ENCODE measurements around the gene DCTPP1. TPM values are rescaled to one million over a fixed set of nuclear protein-coding genes. Genes with fewer than 3 reads are reported as not detected.

Gene DCTPP1
- total and polyA plus RNA-seq, 2 of the 13 experiments (the other 11 are each of a cell fraction or from before 2014, with no cell fraction given), result 54.8 to 74.4 TPM

DNA sequence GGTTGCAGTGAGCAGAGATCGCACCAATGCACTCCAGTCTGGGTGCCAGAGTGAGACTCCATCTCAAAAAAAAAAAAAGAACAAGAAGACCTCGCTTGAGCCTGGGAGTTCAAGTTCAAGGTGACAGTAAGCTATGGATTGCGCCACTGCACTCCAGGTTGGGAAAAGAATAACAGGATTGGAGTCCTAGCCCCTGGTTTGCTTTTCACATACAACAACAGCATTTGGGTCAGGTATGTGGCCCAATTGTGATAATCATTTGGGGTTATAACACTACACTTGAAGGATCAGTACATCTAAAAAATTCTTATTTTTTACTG is 19.2 kb upstream of the DCTPP1 start (continued):
- TF ChIP-seq ZNF619 (CRISPR knock-in tag; IDR thresholded peaks at IDR 0.05) (no peak), FOSL1 (CRISPR knock-in tag; IDR thresholded peaks at IDR 0.05; ENCODE audit: borderline replicate concordance) (no peak), SUZ12 (IDR thresholded peaks at IDR 0.05; ENCODE audit: low read depth, low read length) (no peak), ERF (CRISPR knock-in tag; IDR thresholded peaks at IDR 0.05) (peak; percentile 67; the same call in 1 of the 2 replicates), CEBPG (CRISPR knock-in tag; IDR thresholded peaks at IDR 0.05) (peak; percentile 95), ZNF574 (CRISPR knock-in tag; IDR thresholded peaks at IDR 0.05) (0 out of 2 replicates have a peak, but pooled peaks have one; percentile 41), RCOR2 (CRISPR knock-in tag; IDR thresholded peaks at IDR 0.05) (0 out of 2 replicates have a peak, but pooled peaks have one; percentile 62), MIER2 (CRISPR knock-in tag; IDR thresholded peaks at IDR 0.05) (no peak), RBM22 (optimal IDR thresholded peaks at IDR 0.05; ENCODE audit: low read length) (no peak), ZNF878 (CRISPR knock-in tag; IDR thresholded peaks at IDR 0.05) (no peak), ZBTB20 (CRISPR knock-in tag; IDR thresholded peaks at IDR 0.05; ENCODE audit: borderline replicate concordance, low read depth) (peak; percentile 26; the same call in 1 of the 2 replicates), ZNF205 (CRISPR knock-in tag; IDR thresholded peaks at IDR 0.05) (peak; percentile 55; the same call in 1 of the 2 replicates), TBX2 (CRISPR knock-in tag; IDR thresholded peaks at IDR 0.05; ENCODE audit: borderline replicate concordance) (peak; percentile 67), SOX6 (IDR thresholded peaks at IDR 0.05) (no peak), SOX6 (CRISPR knock-in tag; IDR thresholded peaks at IDR 0.05) (peak; percentile 65; the same call in 1 of the 2 replicates)
- TF ChIP-seq, protein P1, sequence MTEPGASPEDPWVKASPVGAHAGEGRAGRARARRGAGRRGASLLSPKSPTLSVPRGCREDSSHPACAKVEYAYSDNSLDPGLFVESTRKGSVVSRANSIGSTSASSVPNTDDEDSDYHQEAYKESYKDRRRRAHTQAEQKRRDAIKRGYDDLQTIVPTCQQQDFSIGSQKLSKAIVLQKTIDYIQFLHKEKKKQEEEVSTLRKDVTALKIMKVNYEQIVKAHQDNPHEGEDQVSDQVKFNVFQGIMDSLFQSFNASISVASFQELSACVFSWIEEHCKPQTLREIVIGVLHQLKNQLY (CRISPR knock-in tag; IDR thresholded peaks at IDR 0.05), result no peak
- TF ChIP-seq, protein P2, sequence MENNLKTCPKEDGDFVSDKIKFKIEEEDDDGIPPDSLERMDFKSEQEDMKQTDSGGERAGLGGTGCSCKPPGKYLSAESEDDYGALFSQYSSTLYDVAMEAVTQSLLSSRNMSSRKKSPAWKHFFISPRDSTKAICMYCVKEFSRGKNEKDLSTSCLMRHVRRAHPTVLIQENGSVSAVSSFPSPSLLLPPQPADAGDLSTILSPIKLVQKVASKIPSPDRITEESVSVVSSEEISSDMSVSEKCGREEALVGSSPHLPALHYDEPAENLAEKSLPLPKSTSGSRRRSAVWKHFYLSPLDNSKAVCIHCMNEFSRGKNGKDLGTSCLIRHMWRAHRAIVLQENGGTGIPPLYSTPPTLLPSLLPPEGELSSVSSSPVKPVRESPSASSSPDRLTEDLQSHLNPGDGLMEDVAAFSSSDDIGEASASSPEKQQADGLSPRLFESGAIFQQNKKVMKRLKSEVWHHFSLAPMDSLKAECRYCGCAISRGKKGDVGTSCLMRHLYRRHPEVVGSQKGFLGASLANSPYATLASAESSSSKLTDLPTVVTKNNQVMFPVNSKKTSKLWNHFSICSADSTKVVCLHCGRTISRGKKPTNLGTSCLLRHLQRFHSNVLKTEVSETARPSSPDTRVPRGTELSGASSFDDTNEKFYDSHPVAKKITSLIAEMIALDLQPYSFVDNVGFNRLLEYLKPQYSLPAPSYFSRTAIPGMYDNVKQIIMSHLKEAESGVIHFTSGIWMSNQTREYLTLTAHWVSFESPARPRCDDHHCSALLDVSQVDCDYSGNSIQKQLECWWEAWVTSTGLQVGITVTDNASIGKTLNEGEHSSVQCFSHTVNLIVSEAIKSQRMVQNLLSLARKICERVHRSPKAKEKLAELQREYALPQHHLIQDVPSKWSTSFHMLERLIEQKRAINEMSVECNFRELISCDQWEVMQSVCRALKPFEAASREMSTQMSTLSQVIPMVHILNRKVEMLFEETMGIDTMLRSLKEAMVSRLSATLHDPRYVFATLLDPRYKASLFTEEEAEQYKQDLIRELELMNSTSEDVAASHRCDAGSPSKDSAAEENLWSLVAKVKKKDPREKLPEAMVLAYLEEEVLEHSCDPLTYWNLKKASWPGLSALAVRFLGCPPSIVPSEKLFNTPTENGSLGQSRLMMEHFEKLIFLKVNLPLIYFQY (CRISPR knock-in tag; IDR thresholded peaks at IDR 0.05; ENCODE audit: borderline replicate concordance), result 0 out of 2 replicates have a peak, but pooled peaks have one; percentile 38
- TF ChIP-seq, protein P3, sequence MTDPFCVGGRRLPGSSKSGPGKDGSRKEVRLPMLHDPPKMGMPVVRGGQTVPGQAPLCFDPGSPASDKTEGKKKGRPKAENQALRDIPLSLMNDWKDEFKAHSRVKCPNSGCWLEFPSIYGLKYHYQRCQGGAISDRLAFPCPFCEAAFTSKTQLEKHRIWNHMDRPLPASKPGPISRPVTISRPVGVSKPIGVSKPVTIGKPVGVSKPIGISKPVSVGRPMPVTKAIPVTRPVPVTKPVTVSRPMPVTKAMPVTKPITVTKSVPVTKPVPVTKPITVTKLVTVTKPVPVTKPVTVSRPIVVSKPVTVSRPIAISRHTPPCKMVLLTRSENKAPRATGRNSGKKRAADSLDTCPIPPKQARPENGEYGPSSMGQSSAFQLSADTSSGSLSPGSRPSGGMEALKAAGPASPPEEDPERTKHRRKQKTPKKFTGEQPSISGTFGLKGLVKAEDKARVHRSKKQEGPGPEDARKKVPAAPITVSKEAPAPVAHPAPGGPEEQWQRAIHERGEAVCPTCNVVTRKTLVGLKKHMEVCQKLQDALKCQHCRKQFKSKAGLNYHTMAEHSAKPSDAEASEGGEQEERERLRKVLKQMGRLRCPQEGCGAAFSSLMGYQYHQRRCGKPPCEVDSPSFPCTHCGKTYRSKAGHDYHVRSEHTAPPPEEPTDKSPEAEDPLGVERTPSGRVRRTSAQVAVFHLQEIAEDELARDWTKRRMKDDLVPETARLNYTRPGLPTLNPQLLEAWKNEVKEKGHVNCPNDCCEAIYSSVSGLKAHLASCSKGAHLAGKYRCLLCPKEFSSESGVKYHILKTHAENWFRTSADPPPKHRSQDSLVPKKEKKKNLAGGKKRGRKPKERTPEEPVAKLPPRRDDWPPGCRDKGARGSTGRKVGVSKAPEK (CRISPR knock-in tag; IDR thresholded peaks at IDR 0.05; ENCODE audit: borderline replicate concordance), result 0 out of 2 replicates have a peak, but pooled peaks have one; percentile 51
- TF ChIP-seq, protein P4, sequence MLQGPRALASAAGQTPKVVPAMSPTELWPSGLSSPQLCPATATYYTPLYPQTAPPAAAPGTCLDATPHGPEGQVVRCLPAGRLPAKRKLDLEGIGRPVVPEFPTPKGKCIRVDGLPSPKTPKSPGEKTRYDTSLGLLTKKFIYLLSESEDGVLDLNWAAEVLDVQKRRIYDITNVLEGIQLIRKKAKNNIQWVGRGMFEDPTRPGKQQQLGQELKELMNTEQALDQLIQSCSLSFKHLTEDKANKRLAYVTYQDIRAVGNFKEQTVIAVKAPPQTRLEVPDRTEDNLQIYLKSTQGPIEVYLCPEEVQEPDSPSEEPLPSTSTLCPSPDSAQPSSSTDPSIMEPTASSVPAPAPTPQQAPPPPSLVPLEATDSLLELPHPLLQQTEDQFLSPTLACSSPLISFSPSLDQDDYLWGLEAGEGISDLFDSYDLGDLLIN (CRISPR knock-in tag; IDR thresholded peaks at IDR 0.05; ENCODE audit: borderline replicate concordance), result no peak

Measured in HepG2 (cell line).